Activated CD8-positive, alpha-beta memory T cell treated with anti-CD3 and anti-CD28 coated beads for 1 hour (primary cell): ENCODE data around the gene SMIM20.
"Not testable (repeated sequence)": the region's sequence is repeated elsewhere in the genome, so short reads cannot be mapped to it uniquely, and the experiment has no call there.

ENCODE experiments used
- DNase-seq, 2 donors: peaks; one replicate each; pipeline ENCODE4 v3.0.0-alpha.2; 2020; ENCODE audit warnings: low read depth in 1 of 2; ENCODE audit errors: extremely low read depth in 1 of 2

Gene SMIM20

GRCh38 chr4:25913851-25914669 lies at the start of gene SMIM20:
SMIM20 (plus strand) TSS chr4:25914220; CDS start chr4:25914314, 94 bp downstream.
- DNase-seq, result peak; percentile 67 to 83

DNA sequence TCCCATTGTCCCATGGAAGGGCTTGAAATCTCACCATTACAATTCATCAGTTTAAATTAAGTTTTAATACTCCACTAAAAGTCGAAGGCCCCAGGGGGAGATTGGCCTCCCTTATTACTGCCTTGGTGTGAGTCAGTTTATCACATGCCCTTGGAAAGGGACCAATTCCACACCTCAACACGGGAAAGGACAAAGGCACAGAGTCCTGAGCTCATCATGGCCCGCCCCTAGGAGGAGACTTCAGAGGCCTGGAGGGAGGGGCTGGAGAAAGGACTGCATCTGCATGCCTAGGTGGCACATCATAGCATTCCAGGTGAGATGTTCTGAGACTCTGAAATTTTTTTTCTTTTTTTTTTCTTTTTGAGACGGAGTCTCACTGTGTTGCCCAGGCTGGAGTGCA lies 48.4 kb upstream of the SMIM20 start:
- DNase-seq, result no peak

DNA sequence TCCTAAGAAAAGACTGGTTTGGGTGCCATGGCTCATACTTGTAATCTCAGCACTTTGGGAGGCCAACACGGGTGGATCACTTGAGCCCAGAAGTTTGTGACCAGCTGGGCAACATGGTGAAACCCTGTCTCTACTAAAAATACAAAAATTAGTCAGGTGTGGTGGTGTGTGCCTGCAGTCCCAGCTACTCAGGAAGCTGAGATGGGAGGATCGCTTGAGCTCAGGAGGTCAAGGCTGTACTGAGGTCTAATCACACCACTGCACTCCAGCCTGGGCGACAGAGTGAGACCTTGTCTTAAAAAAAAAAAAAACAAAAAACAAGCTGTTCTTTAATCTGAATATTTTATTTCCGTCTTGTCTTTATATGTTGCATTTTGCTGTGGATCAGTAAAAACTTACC lies 47.6 kb upstream of the SMIM20 start:
- not testable (repeated sequence) for DNase-seq

- DNase-seq, result no peak
Measured at GRCh38 chr4:25867781-25868294, 46.2 kb upstream of the SMIM20 start.

DNA sequence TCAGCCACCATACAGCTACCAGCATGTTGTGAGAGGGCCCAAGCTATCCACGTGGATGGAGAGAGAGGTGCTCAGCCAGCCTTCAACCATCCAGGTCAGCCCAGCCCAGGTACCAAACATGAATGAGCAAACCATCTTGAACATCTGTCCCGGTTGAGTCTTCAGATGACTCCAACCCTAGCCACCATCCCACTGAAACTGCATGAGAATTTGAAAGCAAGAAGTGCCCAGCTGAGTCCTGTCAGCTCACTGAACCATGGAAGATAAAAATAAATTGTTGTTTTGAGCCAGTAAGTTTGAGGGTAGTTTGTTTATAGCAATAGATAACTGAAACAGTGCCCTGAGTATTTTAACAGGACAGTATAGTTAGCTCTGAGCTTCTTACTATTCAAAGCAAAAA lies 43.9 kb upstream of the SMIM20 start:
- DNase-seq, result no peak

DNA sequence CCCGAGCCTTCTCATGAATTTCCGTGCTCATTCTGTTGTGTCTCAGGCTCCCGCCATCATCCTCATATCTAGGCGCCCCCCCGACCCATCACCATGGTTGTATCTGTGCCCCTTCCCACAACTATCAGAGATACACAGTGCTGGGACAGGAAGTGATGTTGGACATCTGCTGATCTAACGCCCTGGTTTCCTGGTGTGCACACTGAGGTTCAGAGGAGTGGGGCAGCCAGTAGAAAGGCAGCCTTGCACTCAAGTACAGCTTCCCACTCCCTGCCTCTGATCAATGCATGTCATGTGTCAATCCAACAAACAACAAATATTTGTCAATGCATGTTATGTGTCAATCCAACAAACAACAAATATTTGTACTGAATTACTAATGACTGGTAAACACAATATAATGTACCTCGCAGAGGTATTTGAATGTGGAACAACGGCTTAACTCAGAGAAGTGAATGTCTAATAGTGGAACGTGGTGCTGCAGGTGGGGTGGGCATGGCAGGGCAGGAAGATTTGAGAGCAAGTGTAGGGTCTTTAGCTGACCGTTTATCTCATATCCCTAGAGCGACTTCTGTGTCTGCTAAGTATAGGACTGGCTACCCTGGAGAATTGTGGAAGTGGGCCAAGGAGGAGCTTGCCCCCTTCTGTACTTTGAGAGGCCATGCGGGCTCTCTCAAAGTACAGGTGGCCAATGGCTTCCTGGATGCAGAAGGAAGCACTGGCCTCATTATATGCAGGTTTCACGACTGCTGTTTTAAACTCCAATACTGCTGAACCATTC lies 41.0 kb upstream of the SMIM20 start:
- no peak for DNase-seq

- DNase-seq, result no peak
Measured at GRCh38 chr4:25873632-25874129, 40.3 kb upstream of the SMIM20 start.

GRCh38 chr4:25874655-25875054 lies 39.4 kb upstream of the SMIM20 start:
- DNase-seq, result no peak

- no peak for DNase-seq
Measured at GRCh38 chr4:25875281-25875745, 38.7 kb upstream of the SMIM20 start.

DNA sequence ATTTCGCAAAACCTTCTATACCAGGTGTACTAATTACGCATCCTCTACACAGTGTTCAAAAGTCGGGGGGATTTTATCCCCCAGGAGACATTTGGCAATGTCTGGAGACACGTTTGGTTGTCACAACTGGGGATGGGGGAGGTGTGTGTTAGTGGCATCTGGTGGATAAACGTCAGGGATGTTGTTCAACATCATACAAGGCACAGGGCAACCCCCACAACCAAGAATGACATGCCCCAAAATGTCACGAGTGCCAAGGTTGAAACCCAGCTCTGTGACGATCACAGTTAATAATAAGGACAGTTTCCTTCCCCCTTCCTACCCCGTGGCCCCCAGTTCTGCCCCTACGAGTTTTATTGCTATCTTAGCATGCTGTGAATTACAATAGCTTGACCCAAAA lies 35.3 kb upstream of the SMIM20 start:
- DNase-seq, result no peak

- no peak for DNase-seq
Measured at GRCh38 chr4:25879091-25879584, 34.9 kb upstream of the SMIM20 start.

DNA sequence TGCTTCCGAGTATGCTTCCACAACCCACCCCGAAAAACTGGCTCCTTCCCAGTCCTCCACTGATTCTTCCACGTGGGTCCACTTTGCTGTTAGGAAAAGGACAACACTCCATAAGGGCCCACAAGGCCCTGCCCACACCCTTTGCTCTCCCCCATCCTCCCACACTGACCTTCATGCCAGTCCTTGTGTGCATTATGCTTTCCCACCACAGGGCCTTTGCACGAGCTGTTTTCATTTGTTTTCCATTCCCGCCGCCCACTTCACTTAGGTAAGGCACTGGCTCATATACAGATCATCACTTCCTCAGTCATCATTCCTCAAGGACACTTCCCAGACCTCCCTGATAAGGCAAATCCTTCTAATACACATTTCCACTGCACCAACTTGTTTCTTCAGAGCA lies 34.4 kb upstream of the SMIM20 start:
- no peak for DNase-seq

DNA sequence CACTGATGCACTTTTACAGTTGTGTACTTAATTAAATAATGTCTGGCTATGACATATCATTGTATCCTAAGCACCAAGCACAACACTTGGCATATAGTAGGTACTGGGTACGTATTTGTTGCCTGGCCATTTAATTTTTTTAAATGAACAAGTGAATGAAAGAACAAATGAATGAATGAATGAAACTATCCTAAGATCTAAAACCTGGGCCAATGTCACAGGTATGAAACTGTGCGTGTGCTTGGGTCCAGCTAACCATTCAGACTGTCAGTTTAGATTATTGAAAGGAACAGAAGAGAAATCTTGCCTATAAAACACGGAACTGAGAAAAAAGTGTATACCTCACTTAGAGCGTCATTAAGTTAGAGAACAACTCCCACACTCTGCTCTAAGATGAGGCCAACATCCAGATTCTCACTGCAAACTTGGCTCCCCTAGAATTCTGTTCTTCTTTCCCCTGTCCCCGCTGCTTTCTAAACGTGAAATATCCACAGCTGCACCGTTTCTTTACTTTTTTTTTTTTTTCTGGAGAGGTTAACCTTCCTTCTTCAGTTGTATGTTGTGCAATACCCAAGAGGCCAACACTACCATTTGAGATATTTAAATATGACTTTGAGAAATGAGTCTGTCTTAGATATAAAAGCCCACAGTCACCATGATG lies 33.9 kb upstream of the SMIM20 start:
- no peak for DNase-seq

- DNase-seq, result no peak
Measured at GRCh38 chr4:25881193-25881592, 32.8 kb upstream of the SMIM20 start.

DNA sequence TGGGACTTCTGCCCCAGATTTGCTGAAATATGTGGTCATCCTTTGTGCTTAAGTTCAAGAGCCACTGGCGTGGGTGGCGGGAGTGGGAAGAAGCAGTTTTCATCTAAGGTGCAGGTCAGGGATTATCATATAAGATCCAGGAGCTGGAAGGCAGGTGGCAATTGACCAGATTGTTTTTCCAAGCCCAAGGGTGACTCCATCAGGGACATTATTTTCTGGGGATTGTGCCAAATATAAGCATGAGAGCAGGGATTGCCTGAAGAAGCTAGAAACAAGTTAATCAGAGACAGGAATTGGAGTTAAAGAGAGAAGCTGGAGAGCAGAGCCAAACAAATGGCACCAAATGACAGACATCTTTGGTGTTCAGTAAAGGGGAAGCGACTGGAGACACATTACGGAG lies 31.8 kb upstream of the SMIM20 start:
- no peak for DNase-seq

DNA sequence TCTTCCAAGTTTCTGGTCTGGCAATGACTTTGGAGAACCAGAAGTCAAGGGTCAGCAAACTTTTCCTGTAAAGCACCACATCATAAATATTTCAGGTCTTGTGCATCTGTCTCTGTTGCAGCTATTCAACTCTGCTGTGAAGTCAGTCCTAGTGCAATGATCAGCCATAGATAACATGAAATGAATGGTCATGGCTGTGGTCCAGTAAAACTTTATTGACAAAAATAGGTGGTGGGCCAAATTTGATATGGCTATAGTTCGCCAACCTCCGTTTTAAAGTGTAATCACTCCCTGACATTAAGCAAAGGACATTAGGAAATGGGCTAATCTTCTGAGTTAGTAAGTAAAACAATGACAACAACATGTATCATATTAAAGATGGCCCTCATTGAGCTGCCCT lies 30.5 kb upstream of the SMIM20 start:
- no peak for DNase-seq

DNA sequence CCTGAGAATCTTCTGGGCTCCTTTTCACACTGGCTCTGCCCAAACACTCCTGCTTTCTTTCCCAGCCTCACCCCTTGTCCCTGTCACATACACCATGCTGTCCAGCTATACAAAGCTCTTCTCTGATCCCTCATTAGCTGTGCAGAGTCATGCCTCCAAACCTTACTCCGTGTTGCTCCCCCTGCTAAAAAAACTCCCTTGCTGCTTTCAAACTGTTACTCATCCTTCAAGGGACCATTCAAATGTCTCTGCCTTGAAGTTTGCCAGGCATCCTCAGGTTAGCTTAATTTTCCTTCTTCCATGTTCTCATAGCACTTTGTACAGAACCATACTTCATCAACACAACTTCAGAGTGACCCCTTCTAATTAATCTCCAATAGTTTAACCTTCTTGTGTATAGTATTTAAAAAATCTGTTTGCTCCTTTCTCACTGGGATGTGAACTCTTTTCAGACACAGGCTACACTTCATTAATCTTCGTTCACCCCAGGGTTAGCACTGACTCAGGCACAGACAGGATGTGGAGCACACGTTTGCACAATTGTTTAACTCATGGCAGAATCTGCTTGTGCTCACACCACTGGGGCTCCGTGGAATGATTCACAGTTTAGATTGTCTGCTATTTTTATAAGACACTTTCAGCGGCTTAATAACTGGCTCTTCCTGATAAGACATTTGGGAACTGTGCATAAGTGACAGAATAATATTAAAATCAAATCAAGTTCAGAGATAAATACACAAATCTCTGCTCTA lies 29.8 kb upstream of the SMIM20 start:
- DNase-seq, result no peak

DNA sequence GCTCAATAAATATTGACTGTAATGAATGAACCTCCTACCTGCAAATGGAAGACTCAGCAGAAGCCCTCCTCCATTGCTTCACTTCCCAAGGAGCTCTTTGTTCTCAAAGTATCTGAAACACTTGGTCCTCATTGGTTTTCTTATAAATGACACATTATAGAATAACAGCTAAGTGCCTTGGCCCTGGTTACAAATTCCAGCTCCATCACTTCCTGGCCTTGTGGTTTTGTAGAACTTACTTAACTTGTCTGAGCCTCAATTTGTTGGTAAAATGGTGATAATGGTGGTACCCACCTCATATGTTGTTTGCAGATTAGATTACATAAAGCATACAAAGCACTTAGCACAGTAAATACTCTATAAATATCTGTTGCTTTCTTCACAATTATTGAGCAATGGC lies 25.2 kb upstream of the SMIM20 start:
- DNase-seq, result no peak

- DNase-seq, result no peak
Measured at GRCh38 chr4:25889589-25890503, 24.2 kb upstream of the SMIM20 start.
